Midbrain (tissue), 1 donor: ENCODE results near the gene SNX15.
"Not testable (repeated sequence)": the region's sequence is repeated elsewhere in the genome, so short reads cannot be mapped to it uniquely, and the experiment has no call there.

ENCODE experiments used
- DNase-seq: peaks from one replicate; lab custom pipeline; 2025; lab: John Stamatoyannopoulos, UW

The SNX15 gene, protein sequence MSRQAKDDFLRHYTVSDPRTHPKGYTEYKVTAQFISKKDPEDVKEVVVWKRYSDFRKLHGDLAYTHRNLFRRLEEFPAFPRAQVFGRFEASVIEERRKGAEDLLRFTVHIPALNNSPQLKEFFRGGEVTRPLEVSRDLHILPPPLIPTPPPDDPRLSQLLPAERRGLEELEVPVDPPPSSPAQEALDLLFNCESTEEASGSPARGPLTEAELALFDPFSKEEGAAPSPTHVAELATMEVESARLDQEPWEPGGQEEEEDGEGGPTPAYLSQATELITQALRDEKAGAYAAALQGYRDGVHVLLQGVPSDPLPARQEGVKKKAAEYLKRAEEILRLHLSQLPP

DNA sequence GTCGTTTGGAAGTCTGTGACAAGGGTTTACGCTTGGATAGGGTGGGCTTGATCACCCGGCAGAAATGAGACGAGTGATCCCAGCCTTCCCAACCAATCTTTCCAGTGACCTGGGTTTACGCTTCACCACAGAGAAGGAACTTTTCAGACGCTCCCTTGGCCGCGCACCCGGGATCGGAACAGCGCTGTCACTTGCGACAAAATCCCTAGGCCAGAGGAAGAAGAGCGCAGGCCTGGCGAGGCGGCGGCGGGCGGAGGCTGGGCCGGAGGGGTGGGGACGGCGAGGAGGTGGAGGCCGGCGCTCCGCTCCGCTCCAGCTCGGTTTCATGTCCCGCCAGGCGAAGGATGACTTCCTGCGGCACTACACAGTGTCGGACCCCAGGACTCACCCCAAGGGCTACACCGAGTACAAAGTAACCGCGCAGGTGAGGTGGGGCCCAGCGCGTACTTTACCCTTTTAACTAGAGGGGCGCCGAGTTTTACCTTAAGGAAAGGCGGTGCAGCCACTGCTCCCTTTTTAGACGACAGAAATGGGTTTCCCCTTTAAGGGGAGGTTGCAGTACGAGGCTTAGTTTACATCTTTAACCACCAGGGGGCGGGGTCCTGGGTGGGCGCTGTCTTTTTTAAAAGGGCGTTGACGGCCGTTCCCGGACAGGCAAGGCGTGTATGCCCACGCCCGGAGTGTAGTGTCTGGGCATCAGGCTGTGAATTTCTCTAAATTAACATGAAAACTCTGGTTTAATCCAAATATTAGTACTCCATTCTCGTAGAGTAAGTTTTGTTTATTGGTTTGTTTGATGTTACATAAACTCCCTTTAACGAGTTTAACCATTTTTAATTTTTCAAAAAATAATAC is at the start of gene SNX15:
Gene SNX15 (plus strand): TSS at position 227 of the 855 bp plus-strand sequence. CDS start 99 bp downstream, at position 326.
- peak; percentile 96 for DNase-seq

DNA sequence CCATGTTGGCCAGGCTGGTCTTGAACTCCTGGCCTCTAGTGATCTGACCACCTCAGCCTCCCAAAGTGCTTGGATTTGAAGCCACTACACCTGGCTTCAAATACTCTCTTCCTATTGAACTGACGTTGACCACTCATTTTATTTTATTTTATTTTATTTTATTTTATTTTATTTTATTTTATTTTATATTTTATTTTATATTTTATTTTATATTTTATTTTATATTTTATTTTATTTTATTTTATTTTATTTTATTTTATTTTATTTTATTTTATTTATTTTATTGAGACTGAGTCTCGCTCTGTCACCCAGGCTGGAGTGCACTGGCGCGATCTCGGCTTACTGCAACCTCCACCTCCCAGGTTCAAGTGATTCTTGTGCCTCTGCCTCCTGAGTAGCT is 43.9 kb upstream of the SNX15 start:
- not testable (repeated sequence) for DNase-seq

DNA sequence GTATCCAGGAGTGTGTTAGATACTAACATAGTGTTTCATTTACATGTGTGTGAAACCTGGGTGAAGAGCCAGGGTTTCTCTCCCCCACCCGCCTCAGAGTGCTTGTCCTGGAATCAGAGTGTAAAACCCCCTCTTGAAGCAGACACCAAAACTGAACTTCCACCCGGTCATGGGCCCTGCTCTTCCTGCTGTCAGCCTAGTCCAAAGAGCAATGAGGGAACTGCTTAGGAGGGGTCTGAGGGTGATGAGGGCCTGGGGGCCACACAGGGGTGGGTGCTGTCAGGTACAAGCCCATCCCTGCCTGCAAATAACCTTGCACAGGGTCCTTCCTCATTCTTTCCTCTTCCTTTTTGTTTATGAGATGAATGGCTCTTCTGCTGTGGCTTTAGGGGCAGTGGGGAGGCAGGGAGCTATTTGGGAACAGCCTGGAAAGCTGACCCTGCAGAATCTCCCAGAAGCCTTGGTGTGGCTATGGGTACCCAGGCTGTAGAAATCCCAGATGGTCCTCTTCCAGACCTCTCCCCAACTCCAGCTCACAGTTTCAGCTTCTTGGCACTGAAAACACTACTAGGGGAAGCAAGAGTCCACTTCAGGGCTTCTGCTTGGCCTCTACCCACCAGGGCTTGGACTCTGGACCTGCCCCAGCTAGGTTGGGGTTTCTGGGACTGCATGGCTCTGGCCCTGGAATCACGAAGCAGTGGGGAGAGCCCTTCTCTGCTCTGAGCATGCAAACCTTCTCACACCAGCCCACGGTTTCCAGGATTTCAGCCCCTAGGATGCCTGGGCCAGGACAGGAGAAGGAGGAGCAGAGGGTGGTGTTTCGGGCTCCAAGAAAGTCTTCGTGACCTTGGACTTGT is 39.0 kb upstream of the SNX15 start:
- DNase-seq, result no peak

DNA sequence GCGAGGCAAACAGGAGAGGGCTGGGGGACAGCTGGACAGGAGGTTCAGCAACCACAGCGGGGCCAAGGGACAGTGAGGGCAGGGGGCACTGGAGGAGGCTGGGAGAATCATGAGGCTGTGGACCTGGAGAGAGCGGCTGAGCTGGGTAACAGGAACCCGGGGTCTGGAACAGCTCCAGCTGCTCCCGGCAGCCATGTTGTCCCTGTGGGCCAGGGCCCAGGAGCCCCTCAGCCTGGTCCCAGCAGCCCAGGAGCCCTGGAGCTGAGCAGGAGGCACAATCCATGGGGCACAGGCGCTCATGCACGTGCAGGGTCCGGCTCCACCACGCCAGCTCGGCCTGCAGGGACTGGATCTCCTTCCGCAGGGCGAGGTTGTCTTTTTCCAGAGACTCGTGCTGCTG is 37.8 kb upstream of the SNX15 start:
- no peak for DNase-seq

DNA sequence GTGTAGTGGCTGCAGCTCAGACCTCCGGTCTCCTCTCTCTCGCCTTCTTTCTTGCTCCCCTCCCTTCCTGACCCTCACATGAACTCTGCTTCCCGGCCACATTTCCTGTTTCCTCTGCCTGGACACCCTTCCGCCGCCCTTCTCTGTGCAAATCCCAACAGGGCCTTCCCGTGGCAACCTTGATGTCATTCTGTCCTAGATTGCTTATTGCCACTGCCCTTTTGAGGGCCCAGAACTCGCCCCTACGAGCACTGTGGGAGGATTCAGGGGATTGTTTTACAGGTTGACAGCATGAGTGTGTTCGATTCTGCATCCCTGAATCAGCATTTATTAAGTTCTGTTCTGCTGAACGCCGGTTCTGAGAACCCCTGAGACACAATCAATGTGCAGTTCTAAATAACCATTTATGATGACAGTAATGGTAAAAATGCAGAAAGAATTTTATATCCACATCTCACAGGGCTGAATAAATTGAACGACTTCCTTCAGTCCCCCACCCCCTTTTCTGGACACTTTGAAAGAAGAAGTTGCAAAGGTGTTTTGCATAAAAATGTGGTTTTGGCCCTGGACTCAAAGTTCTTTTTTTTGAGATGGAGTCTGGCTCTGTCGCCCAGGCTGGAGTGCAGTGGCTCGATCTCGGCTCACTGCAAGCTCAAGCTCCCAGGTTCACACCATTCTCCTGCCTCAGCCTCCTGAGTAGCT is 36.9 kb upstream of the SNX15 start:
- no peak for DNase-seq

DNA sequence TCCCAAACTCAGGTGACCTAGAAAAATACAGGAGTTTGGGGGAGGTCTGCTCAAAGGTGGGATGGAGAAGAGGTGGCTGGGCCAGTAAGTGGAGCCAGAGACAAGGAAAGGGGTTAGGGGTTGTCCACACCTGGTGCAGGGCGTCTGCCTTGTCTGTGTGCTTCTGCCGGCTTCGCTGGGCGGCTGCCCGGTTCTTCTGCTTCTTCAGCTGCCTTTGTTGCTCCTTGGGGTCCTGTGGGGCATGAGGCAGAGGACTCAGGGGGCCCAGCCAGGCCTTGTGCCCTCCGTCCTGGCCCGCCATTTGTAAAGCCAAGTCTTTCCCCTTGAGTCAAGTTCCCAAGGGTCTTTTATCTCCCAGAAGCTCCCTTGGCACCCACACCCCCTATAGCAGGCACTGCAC is 32.9 kb upstream of the SNX15 start:
- no peak for DNase-seq

DNA sequence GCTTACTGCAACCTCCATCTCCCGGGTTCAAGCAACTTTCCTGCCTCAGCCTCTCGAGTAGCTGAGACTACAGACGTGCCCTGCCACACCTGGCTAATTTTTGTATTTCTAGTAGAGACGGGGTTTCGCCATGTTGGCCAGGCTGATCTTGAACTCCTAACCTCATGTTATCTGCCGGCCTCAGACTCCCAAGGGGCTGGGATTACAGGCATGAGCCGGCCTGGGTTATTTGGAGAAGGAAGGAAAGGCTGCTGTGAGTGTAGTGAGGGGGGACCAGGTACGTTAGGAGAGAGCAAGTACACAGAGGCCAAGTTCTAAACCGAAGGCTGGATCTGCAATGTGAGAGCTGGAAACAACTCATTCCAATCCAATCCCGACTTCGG is 30.9 kb upstream of the SNX15 start:
- DNase-seq, result no peak

DNA sequence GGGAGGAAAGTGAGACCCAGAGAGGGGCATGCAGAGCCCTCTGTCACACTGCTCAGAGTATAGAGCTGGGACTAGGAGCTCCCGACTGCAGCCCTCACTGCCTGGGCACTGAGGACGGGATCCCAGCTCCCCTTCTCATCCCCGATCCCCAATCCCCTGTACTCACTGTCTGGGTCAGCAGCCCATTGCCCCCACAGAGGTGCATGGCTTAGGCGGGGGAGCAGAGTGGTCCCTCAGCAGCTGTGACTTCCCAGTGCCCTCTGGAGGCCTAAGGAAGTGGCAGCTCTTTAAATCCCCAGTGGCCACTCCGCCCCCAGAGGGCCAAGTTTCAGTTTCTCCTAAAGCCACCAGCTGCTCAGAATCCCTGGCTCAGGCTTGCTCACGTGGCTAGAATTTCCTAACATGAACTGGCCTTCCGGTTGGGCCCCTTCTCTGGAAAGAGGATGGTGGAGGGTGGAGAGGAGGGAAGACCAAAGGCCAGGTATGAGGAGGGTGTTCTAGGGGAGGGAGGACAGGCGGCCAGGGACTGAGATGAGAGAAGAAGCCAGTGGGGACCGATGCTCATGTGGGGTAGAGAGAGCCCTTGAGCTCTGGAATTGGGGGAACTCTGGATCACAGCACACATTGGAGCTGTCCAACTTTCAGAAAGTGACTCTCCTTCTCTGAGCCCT is 30.4 kb upstream of the SNX15 start, which contains the start of gene BATF2:
Gene BATF2 (minus strand): TSS at position 262 of the 671 bp plus-strand sequence. CDS start 57 bp downstream, at position 205.
- DNase-seq, result peak; percentile 48

DNA sequence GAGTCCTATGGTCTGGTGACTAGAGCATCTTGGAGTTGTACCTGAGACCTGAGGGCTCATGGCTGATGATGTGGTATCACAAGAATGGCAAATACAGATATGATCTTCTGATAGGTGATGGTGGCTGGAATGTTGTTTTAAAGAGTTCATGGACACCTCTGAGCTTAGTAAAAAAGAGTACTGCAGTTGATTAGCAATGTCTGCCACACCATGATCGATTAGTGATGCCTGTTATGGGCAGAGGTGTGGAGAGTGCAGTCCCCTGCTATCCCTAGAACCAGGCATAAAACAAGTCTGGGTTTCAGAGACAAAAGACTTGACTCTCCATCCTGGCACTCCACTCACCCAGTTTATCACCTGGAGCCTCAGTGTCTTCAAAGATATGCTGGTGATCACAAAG is 29.1 kb upstream of the SNX15 start:
- DNase-seq, result no peak

DNA sequence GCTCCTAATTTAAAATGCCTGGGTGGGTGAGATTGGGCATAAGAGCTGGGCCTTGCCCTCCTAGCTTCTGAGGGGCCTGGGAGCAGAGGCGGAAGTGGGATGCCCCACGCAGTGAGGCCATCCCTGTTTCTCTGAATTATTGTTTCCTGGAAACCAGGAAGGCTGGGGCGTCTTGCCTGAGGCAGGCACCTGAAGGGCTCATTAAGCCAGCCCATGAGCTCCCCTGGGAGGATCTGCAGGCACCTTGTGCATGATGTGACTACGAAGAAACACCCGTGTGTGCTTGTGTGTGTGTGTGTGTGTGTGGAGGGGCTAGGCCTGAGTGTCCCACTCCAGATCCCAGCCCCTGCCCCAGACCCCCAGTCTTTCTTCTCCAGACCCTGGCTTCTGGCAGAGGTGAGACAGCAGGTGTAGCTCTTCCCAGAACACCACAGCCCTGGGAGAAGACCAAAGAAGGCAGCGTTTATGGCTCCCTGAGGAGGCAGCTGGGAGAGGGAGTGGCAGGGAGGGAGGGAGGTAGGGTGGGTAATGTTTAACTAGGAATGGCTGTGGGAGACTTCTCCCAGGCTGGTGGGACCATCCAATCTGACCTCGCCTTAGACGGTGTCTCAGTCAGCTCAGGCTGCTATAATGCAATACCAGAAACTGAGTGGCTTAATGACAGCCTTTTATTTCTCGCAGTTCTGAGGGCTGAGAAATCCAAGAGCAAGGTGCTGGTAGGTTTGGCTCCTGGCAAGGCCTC is 28.4 kb upstream of the SNX15 start:
- DNase-seq, result no peak

DNA sequence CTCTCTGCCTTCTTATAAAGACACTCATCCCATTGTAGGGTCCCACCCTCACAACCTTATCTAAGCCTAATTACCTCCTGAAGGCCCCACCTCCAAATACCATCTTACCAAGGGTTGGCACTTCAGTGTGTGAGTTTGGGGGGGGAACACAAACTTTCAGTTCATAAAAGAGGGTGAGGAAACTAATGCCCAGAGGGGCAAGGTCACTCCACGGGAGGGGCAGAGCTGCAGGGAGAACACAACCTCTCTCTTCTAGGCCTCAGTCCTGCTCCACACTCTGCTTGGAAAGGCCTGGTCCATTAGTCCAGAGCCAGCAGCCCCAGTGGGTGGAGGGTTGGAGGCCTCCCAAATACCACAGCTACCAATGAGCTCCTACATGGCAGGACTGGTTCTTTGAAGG is 27.8 kb upstream of the SNX15 start:
- no peak for DNase-seq

DNA sequence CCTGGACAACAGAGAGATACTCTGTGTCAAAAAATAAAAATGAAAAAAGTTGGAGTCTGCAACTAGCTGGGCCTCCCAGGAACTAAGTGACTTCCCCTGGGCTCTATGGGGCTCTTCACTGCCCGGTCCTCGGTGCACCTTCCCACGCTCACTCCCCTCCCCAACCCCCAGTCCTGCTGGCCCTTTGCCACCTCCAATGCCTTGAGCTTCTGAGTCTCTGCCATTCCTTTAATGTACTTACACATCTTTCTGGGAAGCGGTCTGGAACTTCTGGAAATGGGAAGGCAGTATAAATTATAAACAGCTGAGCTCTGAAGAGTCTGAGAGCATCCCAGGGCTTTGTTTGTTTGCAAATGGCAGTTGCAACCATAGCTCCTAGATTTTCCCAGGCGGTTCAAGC is 24.5 kb upstream of the SNX15 start:
- DNase-seq, result no peak

DNA sequence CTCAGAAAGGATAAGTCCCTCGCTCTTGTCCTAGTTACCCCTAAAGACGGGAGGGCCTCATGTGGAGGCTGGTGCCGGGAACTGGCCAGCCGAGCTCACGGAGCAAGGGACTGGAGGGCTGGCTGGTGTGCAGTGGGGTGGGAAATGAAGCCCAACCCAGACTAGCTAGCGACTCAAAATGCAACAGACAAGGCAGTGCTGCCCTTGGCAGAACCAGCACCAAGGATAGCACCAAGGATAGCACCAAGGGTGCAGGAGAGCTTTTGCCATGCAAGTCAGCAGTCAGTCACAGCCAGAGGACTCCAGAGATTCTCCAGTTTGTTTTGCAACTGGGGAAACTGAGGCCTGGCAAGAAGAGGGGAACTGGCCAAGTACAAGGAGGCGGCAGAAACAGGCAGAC is 24.0 kb upstream of the SNX15 start:
- no peak for DNase-seq

DNA sequence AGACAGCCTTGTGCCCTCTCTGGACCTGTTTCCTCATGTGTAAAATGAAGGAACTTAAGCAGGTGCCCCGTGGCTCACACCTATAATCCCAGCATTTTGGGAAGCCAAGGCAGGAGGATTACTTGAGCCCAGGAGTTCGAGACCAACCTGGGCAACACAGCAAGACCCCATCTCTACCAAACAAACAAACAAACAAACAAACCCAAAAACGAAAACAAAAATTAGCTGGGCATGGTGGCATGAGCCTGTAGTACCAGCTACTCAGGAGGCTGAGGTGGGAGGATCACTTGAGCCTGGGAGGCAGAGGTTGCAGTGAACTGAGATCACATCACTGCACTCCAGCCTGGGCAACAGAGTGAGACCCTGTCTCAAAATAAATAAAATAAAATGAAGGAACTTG is 23.3 kb upstream of the SNX15 start:
- not testable (repeated sequence) for DNase-seq

DNA sequence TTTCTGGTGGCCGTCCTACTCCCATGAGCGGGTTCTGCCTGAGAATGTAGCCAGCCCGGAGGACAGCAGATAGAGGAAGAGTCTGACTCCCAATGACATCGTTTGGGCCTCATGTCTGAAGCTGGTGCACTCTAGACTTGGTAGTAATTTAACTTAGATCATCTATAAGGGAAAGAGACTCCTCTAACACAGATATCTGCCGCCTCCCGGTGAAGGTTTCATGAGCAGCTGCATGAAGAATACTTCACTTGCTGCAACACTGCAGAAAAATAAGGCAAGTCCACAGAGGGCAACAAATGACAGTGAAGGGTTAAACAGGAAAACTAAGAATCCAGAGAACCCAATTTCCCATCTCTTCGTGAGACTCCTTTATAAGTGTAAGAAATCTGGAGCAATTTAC is 19.2 kb upstream of the SNX15 start:
- no peak for DNase-seq

DNA sequence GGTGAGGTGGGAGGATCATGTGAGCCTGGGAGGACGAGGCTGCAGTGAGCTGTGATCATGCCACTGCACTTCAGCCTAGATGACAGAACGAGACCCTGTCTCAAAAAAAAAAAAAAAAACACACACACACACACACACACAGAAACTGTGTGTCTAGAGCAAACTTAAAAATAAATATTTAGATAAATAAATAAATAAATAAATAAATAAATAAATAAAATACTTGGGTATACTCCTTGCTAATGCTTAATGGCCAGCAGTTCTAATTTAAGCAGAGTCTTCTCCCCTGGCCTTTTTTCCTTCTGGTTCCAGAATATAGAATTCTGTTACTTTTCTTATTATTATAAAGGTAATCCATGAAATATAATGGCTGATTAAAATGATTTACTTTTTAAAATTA is 18.4 kb upstream of the SNX15 start:
- no peak for DNase-seq

DNA sequence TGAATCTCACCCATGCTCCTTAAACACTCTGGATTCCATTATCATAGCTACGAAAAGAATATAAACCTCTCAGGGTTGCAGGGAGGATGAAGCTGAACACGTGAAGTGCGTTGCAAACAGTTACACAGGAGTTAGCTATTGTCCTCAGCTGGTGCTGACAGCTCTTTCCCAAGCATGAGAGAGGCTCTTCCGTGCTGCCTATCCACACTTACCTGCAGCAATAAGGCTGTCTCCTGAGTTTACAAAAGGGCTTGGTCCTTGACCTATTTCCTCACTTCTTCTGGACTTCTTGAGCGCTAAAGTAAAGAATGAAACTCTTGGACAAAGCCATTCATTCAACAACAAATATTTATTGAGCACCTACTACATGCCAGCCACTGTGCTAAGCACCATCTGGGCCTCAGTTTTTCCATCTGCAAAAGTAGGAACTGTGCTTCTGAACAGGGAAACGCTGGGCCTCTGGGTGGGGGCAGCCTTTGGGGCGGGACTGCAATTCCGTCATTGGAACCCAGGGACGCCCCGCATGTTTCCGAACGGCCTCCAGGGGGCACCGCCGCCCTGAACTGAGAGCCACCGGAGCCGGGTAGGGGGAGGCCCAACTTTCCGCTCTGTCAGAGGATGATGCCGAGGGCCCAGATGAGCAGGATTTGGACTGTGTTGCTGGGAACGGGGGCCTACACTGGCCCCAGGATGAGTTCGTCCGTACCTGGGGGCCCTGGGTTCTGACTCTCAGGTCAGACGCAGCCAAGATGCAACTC is 13.9 kb upstream of the SNX15 start:
- peak; percentile 90 for DNase-seq

DNA sequence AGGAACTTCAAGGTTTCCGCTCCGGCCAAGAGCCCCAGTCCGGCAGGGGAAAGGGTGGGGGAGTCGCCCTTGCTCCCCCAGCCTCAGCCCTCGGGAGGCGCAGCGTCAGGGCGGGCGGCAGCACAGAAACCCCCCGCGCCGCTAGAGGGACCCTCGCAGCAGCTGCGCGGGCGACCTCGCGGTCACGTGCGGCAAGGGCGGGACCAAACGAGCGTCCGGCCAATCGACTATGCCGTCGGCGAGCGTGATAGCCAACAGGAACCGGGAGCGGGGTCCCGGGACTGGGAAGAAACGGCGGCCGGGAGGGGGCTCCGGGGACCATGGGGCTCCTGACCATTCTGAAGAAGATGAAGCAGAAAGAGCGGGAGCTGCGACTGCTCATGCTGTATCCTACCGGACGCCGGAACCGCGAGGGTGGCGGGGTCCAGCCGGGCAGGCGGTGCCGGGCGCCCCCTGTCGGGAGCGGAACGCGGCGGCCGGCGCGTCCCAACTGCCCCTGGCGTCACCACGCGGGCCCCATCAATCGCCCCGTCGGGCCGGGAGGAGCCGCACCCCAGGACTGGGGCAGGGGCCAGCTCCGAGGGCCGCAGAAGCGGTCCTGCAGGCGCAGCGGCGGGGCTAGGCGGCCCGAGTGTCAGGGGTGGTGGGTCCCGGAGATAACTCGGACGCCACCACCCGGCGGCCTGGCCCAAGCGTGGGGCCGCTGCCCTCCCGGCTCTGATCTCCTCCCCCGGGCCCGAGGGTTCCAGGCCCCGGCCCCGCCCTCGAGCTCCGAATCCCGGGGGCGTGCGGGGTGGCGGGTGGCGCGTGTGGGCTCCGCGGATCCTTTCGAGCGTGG is 13.1 kb upstream of the SNX15 start, which contains the start of gene ARL2:
Gene ARL2 (plus strand): TSS at position 273 of the 838 bp plus-strand sequence. CDS start 48 bp downstream, at position 321.
- peak; percentile 91 for DNase-seq
